ENCODE results near the gene TAGLN2.
"Not testable (repeated sequence)": the region's sequence is repeated elsewhere in the genome, so short reads cannot be mapped to it uniquely, and the experiment has no call there.

The TAGLN2 gene

DNA sequence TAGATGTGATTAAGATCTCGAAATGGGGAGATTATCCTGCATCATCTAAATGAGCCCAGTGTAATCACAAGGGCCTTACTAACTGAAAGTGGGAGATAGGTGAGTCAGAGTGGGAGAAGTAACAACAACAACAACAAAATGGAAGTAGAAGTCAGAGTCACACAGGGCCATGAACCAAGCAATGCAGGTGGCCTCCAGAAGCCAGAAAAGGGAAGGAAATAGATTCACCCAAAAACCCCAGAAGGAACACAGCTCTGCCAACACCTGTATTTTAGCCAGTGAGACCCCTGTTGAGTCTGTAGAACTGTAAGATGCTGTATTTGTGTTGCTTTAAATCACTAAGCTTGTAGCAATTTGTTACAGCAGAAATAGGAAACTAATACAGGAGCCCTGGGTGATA, 4.1 kb downstream of the TAGLN2 start:
- no peak for DNase-seq (ENCODE audit: low spot score)

DNA sequence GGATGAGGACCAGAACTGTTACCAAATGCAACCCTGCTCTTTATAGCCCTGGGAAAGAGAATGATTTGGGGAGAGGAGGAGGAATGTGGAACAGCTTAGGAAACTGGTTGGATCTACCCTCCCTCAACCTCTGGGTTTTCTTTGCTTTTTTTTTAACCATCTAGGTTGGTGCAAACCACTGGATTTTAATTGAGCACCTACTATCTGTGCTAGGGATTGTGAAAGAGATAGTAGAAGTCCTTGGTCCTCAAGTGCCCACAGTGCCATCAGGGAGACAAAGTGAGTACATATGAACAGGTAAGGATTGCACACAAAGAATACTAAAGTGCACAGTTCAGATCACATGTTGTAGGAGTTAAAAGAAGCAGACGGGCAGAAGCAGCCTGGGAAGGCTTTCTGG, 4.7 kb downstream of the TAGLN2 start:
- no peak for DNase-seq (ENCODE audit: low spot score)

DNA sequence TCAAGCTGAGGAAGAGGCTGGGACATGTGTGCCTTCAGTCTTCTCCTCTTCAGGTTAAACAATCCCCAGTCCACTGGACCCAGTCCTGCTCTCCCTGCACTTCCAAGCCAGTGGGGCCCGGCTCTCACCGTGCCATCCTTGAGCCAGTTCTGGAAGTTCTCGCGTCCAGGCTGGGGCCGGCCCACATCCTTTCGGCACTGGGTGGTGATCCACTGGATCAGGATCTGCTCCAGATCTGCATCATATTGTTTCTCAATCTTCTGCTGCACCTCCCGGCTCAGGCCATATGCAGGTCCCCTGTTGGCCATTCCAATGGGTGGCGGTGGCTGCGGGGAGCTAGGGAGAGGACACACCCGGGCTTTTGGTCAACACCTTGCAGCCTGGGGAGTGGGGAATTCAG, 5.1 kb downstream of the TAGLN2 start:
- no peak for DNase-seq (ENCODE audit: low spot score)

DNA sequence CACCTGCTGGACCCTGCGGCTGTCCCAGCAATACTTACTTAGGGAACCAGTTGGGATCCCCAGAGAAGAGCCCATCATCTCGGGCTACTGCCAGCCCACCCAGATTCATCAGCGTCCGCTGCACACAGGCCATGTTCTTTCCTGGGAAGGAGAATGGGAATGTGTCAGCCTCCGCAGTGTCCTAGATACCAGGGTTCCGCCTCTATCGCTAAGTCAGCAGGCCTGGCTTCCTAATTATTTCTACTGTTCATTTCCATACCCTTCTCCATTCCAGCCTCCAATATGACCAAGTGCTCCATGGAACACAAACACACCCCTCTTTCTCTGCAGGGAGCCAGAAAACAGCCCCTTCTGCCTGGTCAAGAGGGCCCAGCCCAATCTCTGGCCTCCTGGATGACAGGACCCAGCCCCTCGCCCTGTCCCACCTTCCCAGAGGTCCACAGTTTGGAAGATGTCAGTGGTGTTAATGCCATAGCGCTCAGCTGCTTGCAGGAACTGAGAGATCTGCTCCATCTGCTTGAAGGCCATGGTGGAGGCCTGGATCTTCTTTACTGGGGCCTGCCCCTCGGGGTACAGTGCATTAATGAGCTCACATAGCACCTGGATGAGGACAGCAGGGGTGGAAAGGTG, 6.0 kb downstream of the TAGLN2 start:
- no peak for DNase-seq (ENCODE audit: low spot score)

DNA sequence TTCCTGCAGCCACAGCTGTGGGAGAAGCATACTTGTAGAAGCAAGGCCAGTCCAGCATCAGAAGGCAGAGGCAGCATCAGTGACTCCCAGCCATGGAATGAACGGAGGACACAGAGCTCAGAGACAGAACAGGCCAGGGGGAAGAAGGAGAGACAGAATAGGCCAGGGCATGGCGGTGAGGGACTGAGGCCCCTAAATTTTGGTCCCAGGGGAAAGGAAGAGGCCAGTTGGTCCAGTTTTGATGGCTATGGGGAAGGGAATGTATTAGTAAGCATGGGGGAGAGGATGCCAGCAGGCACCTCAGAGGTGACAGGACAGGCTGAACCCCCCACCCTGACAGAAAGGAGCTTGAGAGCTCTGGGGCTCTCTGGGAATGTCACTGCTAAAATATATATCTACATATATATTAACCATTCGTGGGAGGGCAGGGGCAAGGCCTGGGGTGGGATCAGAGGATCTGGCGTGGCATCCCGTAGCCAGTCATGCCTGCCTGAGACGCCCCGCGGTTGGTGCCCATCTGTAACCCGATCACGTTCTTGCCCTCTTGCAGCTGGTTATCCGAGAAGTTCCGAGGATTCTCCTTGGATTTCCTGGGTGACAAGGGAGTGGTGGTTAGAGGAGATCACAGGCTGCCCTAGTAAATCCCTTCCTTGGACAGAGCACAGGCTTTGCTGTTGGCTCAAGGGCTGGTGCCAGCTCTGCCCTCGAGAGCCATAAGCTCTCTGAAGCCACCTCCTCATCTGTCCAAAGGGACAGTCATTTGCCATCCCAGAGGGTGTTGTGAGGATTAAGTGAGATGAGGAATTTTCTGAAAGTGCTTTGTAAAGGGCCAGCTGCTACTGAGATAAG, 6.7 kb downstream of the TAGLN2 start:
- no peak for DNase-seq (ENCODE audit: low spot score)

DNA sequence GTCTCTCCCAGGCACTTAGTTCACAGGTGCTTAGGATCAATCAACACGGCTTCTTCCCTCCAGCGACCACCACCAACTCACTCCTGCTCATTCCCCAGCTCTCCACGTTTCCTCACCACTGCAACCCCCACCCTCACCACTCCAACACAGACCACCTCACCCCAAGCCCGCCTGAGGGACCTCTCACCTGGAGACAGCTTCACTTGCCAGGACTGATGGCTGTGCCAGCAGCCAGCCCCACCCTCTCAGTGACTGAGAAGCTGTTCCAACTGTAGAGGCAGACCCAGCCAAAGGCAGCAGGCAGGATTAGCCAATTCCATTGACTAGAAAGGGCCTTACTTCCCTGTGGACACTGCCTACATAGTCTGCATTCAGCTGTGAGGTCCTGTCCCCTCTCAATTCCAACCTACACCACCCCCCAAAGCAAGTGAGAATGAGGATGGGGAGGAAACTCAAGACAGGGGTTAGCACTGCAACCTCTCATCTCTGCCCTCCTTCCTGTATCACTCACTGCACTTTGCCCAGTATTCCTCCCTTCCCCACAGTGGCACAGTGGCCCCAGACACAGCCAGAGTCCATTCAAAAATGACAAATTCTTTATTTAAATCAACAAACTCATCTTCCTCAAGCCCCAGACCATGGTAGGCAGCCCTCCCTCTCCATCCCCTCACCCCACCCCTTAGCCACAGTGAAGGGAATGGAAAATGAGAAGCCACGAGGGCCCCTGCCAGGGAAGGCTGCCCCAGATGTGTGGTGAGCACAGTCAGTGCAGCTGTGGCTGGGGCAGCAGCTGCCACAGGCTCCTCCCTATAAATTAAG, 7.6 kb downstream of the TAGLN2 start:
- DNase-seq (ENCODE audit: low spot score): no peak

DNA sequence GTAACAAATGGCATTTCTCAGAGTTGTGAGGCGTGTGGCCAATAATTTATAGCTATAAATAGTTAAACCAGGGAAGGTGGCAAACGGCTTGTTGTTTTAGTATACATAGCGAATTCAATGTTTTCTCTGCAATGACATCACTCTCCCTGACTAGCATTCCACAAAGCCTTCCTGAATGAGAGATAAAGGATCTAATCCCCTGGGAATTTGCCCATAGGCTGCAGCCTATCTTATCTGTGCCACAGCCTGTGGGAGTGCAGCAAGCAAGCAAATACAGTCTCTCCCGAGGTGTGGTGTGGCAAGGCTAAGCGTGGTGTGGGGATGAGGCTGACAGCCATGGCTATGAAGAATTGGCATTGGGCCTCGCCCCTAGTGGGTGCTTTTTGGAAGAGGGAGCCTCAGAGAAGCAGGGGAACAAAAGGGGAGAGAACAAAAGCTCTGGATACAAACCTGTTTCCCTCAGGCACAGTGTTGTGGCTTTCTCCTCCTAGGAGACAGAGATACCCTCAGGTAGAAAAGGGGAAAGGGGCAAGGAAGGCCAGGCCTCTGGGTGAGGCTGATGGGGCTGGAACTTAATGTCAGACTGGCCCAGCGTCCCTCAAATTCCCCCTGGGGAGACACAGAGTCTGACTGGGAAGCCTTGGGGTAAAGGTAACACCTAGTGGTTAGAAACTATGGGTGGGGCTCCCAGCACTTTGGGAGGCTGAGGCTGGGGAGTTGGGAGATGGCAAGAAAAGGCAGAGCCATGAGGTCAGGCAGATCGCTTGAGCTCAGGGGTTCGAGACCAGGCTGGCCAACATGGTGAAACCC, 8.9 kb downstream of the TAGLN2 start:
- no peak for DNase-seq (ENCODE audit: low spot score)

DNA sequence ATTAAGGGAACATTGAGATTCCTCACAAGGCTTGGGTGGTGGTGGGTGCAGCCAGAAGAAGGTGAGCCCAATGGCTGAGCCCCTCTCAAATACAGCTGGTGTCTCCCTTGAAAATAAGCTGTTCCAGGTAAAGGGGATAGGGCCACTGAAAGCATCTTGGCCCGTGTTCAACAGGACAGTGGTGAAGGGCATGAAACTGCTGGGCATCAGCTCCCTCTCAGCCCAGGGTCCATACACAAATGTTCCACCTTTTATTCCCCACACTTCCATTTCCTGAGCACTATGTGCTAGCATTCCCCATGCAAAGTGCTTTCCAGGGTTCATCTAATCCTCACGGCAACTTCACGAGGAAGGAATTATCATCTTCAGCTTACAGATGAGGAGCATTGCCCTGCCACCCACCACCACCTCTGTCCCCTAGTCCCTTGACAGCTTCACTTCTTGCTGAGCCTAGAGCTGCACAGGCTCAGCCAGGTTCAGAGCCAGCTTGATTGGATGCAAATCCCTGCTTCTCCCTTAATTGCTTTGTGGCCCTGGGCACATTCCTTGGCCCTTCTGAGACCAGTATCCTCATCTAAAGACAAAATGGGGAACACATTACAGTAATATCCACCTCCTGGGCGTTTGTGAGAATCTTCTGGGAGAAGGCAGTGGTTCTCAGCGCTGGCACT, 9.6 kb downstream of the TAGLN2 start:
- no peak for DNase-seq (ENCODE audit: low spot score)

DNA sequence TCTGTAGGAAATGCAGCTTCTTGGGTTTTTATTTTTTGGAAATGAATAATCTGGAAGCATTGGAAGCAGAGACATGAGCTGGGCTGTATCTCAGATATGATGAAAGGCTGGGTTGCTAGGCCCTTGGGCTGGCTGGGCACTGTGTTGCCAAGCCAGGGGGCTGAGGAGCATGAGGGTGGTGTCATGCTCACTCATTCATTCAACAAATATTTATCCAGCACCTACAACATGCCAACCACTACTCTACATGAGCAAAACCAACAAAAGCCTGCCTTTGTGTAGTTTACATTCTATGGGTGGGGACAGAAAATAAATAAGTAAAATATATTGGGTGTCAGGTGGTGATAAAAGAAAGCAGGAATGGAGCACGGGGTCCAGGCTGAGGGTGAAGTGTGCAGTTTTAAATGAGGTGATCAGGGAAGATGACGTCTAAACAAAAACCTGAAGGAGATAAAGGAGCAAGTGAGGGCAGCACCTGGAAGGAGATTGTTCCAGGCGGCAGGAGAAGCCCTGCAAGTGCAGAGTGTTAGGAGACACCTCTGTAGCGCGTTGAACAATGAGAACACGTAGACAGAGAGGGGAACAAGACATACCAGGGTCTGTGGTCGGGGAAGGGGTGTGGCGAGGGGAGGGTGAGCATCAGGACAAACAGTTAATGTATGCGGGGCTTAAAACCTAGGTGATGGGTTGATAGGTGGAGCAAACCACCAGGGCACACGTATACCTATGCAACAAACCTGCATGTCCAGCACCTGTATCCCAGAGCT, 10.9 kb downstream of the TAGLN2 start:
- DNase-seq (ENCODE audit: low spot score): no peak

DNA sequence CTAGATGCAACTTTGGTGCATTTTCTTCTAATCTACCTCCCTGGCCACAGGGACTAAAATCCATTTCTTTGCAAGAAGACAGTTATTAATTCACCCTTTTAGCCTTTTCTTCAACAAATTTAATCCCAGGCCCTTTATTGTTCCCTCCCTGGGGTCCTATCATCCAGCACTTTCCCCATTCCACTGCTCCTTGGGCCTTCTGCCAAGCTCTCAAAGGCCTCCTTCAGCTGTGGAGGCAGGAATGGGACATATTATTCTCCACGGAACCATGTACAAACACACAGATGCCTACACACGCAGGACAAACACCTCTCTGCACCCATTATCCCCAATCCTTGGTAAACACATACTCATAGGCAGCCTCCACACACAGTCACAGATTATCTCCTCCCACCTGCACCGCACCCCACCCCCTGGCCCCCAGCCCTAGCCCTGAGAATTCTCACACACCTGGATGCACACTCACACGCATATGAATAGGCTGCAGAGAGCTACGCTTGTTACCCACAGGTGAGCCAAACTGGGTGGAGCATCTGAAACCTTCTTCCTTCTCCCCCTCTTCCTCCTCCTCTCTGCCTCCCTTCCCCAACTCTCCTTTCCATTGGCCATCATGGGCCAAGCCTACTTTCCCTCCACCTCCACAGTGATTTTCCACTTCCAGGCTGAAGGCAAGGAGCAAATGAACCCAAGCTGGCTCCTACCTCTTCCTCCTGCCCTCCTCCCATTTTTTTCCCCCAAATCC, 11.7 kb downstream of the TAGLN2 start:
- no peak for DNase-seq (ENCODE audit: low spot score)

DNA sequence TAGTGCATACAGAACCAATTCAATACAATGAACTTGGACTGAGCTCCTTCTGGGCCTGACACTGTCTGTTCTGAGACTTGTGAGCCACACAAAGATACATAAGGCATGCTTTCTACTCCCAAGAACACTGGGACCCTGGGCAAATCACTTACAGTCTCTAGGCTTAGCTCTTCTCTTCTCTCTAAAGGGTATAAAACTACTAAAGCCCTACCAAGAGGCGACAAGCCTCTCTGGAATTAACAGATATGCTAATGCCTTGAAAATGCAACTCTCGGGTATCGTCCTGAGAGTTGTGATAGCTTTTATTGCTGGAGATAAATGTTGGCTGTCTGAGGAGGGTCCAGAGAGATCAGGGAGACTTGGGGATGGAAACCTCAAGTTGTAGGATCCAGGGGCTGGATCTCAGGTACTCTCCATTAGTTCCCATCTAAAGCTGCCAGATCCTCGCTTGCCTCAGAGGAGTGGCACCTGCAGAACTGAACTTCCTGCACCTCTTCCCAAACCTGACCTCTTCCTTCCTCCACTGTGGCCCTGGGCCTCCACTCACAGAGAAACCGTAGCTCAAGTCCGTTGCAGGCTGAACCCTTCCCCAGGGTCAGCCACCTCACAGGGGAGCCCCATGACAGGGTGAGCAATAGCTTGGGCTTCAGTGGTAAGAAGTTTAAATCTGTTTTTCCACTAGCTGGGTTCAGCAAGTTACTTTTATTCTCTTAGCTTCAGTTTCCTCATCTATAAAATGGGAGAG, 13.8 kb downstream of the TAGLN2 start:
- DNase-seq (ENCODE audit: low spot score): no peak

DNA sequence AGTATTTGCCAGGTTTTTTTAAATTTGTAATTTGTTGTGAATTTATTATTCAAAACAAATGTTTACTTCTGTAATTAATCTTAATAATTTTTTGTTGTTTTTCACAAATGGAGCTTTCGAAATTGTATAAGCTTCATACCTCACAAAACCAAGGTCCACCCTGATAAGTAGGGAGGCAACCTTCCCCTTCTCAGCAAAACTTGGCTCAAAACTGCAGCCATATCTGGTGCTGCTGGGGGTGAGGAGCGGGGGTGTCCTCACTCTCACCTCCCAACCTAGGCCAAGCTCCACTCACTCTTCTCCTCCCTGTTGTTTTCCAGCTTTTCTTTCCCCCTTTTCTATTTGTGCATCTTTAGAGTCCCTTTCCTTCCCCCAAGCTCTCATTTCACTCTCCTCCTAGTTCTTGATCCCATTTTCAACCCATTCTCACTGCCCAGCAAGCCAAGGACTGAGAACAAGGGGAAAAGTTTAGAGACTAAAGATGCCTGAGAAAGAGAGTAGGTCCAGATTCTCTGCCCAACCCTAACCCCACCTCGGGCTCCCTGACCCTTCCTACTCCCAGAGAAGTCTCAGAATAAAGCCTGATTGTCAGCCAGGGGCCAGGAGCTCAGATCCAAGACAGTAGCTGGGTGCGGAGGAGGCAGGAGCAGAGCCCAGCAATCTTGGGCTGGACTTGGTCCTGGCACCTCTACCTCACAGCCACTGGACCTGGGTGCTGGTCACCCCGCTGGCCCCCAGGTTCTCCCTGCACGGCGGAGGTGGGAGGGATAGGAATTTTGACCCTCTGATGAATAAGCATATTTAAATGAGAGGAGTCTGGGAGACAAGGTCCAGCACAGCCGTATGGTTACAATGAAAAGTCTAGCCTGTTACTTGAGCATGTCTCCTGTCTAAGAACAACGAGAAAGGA, 17.0 kb downstream of the TAGLN2 start:
- DNase-seq (ENCODE audit: low spot score): no peak

DNA sequence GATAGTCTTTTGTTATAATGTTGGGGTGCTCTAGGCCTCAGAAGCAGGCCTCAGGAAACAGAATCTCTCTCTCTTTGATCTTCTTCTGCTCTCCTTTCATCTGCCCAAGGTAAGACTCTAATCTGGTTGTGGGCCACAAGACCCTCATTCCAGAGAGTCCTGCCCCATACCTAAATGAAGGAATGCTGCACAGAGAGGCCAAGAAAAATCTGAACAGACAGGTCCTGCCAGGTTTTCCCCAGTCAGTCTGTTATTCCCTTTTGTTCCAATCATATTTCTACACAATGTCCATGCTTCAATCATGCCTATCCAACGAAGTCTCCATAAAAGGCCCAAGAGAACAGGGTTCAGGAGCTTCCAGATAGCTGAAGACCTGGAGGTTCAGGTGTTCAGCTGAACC, 18.3 kb downstream of the TAGLN2 start:
- no peak for DNase-seq (ENCODE audit: low spot score)

DNA sequence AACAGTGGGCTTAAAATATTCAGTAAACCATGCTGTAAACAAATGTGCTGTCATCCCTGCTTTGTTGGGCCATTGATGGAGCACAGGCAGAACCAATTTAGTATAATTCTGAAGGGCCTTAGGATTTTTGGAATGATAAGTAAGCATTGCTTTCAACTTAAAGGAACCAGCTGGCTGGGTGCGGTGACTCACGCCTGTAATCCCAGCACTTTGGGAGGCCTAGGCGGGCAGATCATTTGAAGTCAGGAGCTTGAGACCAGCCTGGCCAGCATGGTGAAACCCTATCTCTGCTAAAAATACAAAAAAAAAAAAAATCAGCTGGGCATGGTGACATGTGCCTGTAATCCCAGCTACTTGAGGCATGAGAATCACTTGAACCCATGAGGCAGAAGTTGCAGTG, 21.3 kb downstream of the TAGLN2 start:
- not testable (repeated sequence) for DNase-seq (ENCODE audit: low spot score)

DNA sequence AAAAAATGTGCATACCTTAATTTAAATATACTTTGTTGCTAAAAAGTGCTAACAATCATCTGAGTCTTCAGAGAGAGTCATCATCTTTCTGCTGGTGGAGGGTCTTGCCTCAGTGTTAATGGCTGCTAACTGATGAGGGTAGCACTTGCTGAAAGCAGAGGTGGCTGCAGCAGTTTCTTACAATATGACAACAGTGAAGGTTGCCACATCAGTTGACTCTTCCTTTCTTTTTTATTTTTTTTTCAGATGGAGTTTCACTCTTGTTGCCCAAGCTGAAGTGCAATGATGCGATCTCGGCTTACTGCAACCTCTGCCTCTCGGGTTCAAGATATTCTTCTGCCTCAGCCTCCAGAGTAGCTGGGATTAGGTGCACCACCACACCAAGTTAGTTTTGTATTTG, 22.8 kb downstream of the TAGLN2 start:
- DNase-seq (ENCODE audit: low spot score): no peak

DNA sequence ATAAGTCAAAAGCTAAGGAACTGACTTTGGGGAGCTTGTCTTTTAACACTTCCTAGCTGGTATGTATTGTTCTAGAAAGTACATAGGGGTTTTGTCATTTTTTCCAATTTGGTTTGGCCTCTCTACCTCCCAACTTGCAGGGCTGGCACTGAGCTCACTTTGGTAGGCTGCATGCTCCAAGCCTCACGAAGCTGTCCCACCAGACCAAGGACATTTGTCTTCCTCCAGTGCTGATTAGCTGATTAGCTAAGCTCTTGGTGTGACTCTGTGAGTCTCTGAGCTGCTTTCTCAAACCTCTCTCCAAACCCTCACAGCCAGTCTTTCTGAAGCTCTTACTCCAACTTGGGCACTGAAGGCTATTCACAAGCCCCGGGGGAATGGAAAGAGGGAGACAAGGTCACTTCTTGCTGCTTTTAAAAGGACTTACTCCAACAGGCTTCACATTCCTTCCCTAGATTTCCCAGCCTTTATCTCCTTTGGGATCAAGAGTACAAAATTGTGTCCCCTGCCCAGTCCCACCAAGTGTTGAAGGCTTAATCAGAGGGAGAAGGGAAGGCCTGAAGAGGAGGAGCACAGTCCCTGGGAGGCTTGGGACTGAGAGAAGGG, 24.4 kb downstream of the TAGLN2 start:
- no peak for DNase-seq (ENCODE audit: low spot score)

DNA sequence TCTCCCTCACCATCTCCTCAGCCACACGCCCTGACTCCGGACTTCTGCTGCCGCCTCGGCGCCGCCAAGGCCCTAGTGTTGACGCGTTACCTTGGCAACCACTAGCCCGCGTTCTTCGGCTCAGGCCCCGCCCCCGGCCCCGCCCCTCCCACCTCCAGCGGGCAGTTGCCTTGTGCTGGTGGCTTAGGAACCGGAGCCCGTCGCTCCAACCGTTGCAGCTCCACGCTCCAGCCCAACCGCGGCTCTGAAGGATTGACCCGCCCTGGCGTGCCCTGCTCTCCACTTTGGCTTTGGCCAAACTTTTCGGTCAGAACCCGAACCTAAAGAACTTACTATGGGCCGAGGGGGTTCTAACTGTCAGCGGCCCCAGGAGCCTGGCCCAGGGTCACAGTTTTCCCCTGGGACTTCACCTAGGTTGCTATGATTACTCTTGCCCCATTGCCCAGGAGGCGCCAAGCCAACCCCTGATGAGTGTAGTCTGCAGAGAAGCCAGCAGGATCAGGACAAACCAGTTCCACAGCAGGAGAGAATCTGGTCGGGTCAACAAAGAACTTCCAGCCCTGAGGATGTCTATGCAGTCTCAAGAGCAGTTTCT, 25.1 kb downstream of the TAGLN2 start, which contains the start of gene CFAP45:
Gene CFAP45 (minus strand): TSS at position 80 of the 595 bp plus-strand sequence. CDS start 67 bp downstream, at position 13.
- DNase-seq (ENCODE audit: low spot score): no peak
